ENCODE data around the gene OLIG3.

- TF ChIP-seq CTCF (IDR thresholded peaks at IDR 0.05) (no peak), POLR2AphosphoS5 (IDR thresholded peaks at IDR 0.05) (no peak), EP300 (IDR thresholded peaks at IDR 0.05; ENCODE audit: low read depth) (no peak)
Measured at GRCh38 chr6:137490006-137490905, 3.9 kb downstream of the OLIG3 start.
